NCI-H524 (cell line): ENCODE measurements around the gene SAP130.
"Not testable (repeated sequence)": the region's sequence is repeated elsewhere in the genome, so short reads cannot be mapped to it uniquely, and the experiment has no call there.

ENCODE experiments used
- DNase-seq, 2 experiments: peaks; one replicate each; lab custom pipeline; 2025; lab: John Stamatoyannopoulos, UW

Gene SAP130

GRCh38 chr2:127953128-127953718 is 74.6 kb downstream of the SAP130 start:
- no peak for DNase-seq

- DNase-seq, result no peak
Measured at GRCh38 chr2:127951026-127951425, 76.8 kb downstream of the SAP130 start.

GRCh38 chr2:127950264-127950663 is 77.6 kb downstream of the SAP130 start:
- no peak for DNase-seq

DNA sequence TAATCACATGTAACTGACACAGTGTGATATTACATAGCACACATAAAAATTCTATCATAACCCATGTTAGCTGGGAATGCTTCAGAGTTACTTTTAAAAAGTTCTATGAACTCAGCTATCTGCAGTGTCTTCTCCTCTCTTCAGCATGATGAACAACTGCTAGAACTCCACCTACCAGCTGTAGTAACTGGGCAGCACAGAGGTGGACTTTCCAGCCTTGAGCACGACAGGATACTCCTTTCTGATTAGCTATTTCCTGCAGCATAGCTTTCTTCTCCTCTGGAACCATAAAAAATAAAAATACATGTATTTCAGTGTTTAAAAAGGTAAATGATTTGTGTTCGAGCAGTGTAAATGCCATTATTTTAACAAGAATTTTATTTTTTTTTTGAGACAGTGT is 82.6 kb downstream of the SAP130 start:
- no peak for DNase-seq

- no peak for DNase-seq
Measured at GRCh38 chr2:127943186-127943585, 84.7 kb downstream of the SAP130 start.

DNA sequence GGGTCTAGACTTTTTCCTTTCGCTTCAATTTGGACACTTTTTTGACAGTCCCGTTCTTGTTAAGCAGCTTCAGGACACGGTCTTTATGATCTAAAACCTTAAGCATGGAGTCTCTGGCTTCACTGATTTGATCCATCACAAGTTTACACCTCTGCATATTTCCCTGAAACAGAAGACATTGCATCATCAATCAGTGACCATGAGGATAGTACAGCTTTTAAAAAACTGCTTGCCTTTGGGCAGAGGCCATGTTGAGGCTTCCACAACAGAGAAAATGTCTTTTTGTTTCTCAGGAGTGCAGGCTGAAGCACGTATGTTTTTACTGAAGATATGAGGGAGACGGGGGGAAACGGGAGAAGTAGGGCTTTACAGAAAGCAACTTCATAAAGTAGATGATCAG is 85.9 kb downstream of the SAP130 start:
- DNase-seq, result no peak

- DNase-seq, result no peak
Measured at GRCh38 chr2:127941461-127941860, 86.4 kb downstream of the SAP130 start.

- DNase-seq, result no peak
Measured at GRCh38 chr2:127940641-127941040, 87.2 kb downstream of the SAP130 start.

- DNase-seq, result no peak
Measured at GRCh38 chr2:127935337-127935736, 92.5 kb downstream of the SAP130 start.

GRCh38 chr2:127932199-127932876 is 95.5 kb downstream of the SAP130 start:
- no peak for DNase-seq

- DNase-seq, result no peak
Measured at GRCh38 chr2:127929449-127929848, 98.4 kb downstream of the SAP130 start.

DNA sequence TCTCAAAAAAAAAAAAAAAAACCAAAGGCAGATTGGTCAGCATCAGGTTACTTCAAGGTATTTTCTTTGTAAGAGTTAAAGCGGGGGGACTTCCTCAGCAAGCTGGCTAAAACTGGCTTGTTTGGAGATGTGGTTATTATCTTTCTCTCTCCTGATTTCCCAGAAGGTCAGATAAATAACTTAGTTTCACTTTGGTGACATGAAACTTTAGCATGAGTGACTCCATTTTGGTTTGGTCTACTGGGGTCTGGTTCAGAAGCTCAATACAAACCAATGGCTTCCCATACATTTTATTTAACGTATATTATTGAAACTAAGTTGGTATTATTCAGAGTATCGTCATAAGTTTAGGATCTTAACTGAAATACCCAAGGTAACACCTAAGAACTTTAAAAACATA is 100.5 kb downstream of the SAP130 start:
- no peak for DNase-seq

GRCh38 chr2:127917916-127918315 is 109.9 kb downstream of the SAP130 start:
- no peak for DNase-seq

DNA sequence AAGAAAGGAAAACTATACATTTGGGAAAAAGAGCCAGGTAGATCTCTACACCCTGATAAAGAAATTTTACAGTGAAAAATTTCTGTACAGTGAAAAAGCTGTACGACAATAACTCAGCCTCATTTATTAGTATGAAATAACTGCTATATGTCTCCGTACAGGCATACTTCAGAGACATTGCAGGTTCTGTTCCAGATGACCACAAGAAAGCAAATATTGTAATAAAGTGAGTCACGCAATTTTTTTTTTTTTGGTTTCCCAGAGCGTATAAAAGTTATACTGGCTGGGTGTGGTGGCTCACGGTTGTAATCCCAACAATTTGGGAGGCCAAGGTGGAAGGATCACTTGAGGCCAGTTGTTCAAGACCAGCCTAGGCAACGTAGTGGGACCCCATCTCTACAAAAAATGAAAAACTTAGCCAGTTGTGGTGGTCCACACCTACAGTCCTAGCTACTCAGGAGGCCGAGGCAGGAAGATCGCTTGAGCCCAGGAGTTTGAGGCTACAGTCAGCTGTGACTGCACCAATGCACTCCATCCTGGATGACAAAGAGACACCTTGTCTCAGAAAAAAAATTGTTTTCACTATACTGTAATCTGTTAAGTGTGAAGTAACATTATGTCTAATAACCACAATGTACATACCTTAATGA is 113.9 kb downstream of the SAP130 start:
- DNase-seq, result no peak

DNA sequence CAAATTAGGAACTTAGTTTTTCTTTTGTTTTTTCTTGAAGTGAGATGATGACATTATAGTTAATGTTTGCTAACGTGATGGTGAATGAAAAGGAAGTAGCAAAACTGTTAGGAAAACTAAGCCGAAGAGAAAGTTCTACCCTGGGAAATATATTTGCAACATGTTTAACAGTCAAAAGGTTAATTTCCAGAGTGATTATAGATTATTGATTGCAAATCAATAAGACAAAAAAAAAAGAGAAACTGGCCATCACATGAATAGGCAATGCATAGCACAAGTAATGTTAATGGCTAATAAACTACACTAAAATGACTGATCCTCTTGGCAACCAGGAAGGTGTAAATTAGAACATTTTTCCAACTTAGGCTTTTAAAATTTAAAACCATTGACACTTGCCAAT is 116.1 kb downstream of the SAP130 start:
- no peak for DNase-seq

- DNase-seq, result no peak
Measured at GRCh38 chr2:127910415-127910814, 117.4 kb downstream of the SAP130 start.

DNA sequence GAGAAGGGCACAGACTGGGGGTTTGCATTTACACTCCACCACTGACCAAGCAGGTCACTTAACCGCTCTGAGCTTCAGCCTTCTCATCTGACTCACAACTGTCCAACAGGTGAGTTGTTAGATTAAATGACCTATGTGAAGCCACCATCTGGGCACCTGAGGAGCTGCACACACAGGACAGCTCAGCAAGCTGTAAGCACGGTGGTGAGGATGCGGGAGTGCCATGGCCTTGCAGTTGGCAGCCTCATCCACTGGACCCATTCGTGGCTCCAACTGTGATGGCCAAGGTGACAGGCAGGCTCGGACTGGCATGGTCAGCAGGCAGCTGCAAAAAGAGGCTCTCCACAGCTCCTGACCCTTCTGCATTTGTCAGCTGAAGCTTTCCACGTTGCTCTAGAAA is 118.8 kb downstream of the SAP130 start:
- no peak for DNase-seq

DNA sequence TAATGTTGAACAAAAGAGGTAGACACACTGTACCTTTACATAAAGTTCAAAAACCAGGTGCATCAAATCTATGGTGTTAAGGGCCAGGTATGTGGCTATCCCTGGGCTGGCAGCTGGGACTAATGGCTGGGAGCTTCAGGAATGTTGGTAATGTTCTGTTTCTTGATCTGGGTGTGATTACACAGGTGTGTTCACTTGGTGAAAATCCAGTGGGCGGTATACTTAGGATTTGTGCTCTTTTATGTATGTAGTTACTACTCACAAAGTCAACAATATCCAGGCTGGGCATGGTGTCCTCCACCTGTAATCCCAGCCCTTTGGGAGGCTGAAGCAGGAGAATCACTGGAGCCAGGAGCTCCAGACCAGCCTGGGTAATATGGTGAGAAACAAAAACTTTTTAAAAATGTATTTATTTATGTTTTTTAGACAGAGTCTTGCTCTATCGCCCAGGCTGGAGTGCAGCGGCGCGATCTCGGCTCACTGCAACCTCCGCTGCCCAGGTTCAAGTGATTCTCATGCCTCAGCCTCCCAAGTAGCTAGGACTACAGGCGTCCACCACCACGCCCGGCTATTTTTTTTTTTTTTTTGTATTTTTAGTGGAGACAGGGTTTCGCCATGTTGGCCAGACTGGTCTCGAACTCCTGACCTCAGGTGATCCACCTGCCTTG is 120.0 kb downstream of the SAP130 start:
- DNase-seq, result not testable (repeated sequence)

DNA sequence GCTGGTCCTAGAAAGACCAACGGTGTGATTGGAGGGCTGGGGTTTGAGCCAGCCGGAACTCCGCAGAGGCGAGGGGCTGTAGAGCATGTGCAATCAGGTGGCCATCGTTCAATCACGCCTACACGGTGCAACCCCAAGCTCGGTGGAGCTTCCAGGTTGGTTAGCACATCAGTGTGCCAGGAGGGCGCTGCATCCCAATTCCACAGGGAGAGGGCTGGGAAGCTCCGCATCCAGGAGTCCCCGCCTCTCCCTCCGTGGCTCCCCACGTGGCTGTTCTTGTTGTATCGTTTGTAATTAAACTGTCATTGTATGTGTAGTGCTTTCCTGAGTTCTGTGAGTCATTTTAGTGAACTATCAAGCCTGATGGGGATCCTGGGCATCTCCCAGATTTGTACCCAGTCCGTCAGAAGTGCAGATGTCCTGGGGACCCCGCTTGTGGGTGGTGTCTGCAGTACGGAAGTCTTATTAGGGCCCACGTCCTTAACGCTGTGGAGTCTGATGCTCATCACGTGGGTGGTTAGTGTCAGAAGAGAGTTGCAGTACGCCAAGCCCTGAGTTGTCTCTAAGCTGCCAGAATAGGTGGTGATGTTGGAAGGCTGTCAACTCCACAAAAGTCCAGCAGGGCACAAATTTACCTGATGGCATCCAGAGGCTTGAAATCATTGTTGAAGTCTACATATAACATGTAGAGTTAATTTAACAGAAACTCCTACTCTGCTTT is 121.5 kb downstream of the SAP130 start:
- no peak for DNase-seq

- no peak for DNase-seq
Measured at GRCh38 chr2:127901339-127902056, 126.4 kb downstream of the SAP130 start.

DNA sequence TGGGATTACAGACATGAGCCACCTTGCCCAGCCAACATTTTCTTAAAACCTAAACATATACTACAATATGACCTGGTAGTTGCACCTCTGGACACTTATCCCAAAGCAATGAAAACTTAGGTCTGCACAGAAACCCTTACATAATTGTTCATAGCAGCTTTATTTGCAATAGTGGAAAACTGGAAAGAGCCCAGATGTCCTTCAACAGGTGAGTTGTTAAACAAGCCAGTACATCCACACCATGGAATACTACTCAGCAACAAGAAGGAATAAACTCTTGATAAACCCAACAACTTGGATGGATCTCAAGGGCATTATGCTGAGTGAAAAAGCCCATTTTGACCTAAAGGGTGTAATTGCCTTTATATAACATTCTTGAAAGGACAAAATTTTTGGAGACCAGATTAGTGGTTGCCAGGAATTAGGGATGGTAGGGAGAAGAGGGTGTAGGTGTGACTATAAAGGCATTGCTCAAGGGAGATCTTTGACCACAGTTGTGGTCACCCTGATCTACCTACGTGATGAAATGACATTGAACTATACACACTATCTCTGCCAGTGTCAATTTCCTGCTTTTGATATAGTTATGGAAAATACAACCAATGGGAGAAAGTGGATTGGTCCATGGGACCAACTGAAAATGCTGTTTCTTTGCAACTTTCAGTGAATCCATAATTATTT is 130.2 kb downstream of the SAP130 start:
- no peak for DNase-seq
